ENCODE results near the gene LYSMD3. TPM values are rescaled to one million over a fixed set of nuclear protein-coding genes. Genes with fewer than 3 reads are reported as not detected.
A peak's percentile ranks its signal among the peaks of the same experiment; 100 is the strongest.

LYSMD3 gene
- total and polyA plus RNA-seq, 9 of the 15 experiments (the other 6 are each of a cell fraction or from before 2014, with no cell fraction given) = 9.5 to 42.3 (median 20.7) TPM

- no peak overlapping the region for H3K9ac ChIP-seq (ENCODE audit: insufficient read depth in 1 of 2, low read depth in 2 of 2, low read length in 2 of 2)
- no peaks in the 10 kb centered on the region for H3K9me3 ChIP-seq (replicated peaks; ENCODE audit: control insufficient read depth, insufficient read depth, low read depth, low read length)
- in situ Hi-C loops (cut with MboI) = no loop called here
- FAIRE-seq (no peak), DNase-seq (ENCODE audit: extremely low read depth in 1 of 4, low spot score in 3 of 4) (no peak), ATAC-seq (no peak)
- CTCF ChIA-PET (ENCODE audit: low intra/inter-chr PET ratio) = no interaction called here
- intact Hi-C loops (cut with micrococcal nuclease) = no loop called here
- no peaks in the 10 kb centered on the region for H4K20me1 ChIP-seq (replicated peaks; ENCODE audit: control insufficient read depth, insufficient read depth, low read length)
- H2AFZ ChIP-seq (ENCODE audit: low read depth, low read length) = no peak overlapping the region
- H3K36me3 ChIP-seq (ENCODE audit: control insufficient read depth, insufficient read depth, low read length) = no peaks in the 10 kb centered on the region
- H3K4me3 ChIP-seq = no peak overlapping the region
- no peaks in the 10 kb centered on the region for H3K9me1 ChIP-seq (ENCODE audit: control insufficient read depth, insufficient read depth, low read length)
- H3K4me2 ChIP-seq (ENCODE audit: insufficient read depth, low read length) = no peak overlapping the region
- WGBS (ENCODE audit: insufficient coverage, low coverage, missing lambda C conversion rate) = 87% methylated on average over 3 of the region's 3 CpGs
- TF ChIP-seq ZNF316 (IDR thresholded peaks at IDR 0.05) = peak; percentile 88
- TF ChIP-seq C11orf30 (IDR thresholded peaks at IDR 0.05; ENCODE audit: low read depth) = peak; percentile 66; the same call in 1 of the 2 replicates
- peak; percentile 49; the same call in 1 of the 2 replicates for TF ChIP-seq MAFG (tag; conservative IDR thresholded peaks at IDR 0.05)
- TF ChIP-seq HMBOX1 (IDR thresholded peaks at IDR 0.05) = no peak
- no peak for TF ChIP-seq ZNF511 (CRISPR knock-in tag; IDR thresholded peaks at IDR 0.05)
- peak; percentile 26; the same call in 1 of the 2 replicates for TF ChIP-seq MAFF (IDR thresholded peaks at IDR 0.05; ENCODE audit: low read length)
- no peak for TF ChIP-seq RAD51 (IDR thresholded peaks at IDR 0.05; ENCODE audit: borderline replicate concordance, low read depth)
- no peaks in the 10 kb centered on the region for H3K27me3 ChIP-seq (ENCODE audit: control insufficient read depth in 2 of 2, insufficient read depth in 2 of 2, low read length in 2 of 2)
- POLR2A ChIA-PET = no interaction called here
- H3K27ac ChIP-seq (ENCODE audit: extremely low read depth, low read depth, low read length) = no peak overlapping the region
- peaks cover 68% of the 10 kb centered on the region for H3K79me2 ChIP-seq (ENCODE audit: control insufficient read depth, insufficient read depth, low read length)
- no TSS peak for BruUV-seq (replicated peaks)
- H3K4me1 ChIP-seq (replicated peaks in 1 of 2; ENCODE audit: control insufficient read depth in 2 of 2, insufficient read depth in 2 of 2, low read length in 2 of 2) = peaks cover 0 to 3% of the 10 kb centered on the region in 2 experiments; a peak in 1 of 5 replicates
Measured at GRCh38 chr5:90565491-90565890, 36.1 kb upstream of the LYSMD3 start.

Data from K562 (cell line).